ENCODE results near the gene ARHGDIG.
A peak's percentile ranks its signal among the peaks of the same experiment; 100 is the strongest.
"Not testable (repeated sequence)": the region's sequence is repeated elsewhere in the genome, so short reads cannot be mapped to it uniquely, and the experiment has no call there.

The ARHGDIG gene

DNA sequence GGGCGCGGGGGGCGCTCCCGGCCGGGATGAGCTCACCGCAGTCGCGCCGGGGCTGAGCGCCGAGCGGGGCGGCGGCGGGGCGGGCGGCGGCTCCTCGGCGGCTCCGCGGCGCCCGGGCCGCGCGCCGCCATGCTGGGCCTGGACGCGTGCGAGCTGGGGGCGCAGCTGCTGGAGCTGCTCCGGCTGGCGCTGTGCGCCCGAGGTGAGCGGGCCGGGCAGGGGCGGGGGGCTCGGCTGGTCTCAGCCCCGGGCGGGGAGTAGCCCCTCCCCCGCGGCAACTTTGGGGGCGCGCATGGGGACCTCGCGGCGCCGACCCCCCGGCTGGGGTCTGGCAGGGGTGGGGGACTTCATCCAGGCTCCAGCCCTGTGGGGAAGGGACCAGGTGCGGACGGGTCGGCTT lies at the start of gene ARHGDIG:
Gene ARHGDIG (plus strand): TSS at position 40 of the 400 bp plus-strand sequence. CDS start 90 bp downstream, at position 130.
- no peak for DNase-seq (ENCODE audit: low read depth)

DNA sequence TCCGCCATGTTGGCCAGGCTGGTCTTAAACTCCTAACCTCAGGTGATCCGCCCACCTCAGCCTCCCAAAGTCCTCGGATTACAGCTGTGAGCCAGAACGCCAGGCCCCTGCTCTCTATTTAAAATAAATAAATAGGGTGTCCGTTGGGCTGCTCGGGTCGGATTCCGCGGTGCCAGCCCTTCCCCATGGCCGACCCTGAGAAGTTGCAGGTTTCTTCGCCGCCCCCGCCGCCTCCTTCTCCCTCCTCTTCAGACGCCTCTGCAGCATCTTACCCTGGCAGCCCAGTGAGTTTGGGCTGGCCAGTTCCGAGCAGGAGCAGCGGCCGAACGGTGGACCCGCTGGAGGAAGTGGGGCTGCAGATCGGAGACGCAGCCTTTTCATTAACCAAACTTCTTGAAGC lies 49.4 kb upstream of the ARHGDIG start:
- DNase-seq (ENCODE audit: low read depth), result no peak

DNA sequence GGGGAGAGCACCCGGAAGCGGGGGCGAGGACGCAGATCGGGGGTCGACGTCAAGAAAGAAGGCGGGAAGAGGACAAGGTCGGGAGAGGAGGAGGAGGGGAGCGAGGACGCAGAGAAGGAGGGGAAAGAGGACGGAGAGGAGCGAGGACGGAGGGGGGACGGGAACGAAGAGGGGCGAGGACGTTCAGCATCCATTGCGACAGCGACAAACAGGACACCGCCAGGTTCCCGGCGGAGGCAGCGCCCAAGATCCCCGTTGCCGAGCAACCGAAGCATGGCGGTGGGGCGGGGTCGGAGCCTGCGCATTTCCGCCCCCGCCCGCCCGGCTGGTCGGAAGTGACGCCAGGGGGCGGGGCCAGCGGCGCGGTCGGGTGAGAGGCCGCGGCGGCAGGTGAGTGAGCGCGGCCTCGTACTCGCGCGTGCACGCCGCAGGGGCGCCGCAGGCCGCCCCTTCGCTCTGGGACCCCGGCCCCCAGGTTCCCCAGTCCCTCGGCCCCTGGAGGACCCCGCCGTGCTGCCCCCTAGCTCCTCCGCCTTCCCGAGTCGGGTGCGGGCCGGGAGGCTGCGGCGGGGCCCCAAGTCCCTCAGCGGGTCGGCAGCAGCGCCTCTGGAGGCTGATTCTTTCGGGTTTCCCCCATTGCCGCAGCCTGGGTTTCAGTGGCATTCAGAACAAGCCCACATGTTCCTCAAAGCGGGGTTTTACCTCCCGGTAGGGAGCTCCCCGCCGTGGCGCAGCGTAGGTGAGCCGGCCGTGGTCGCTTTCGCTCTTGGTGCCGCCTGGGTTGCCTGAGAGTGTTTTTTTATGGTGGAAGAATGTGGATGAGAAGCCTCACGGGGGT lies 45.7 kb upstream of the ARHGDIG start, which contains the start of gene FAM234A:
Gene FAM234A (plus strand): TSS at position 354 of the 838 bp plus-strand sequence. CDS start 19,593 bp downstream, outside the sequence.
- DNase-seq (ENCODE audit: low read depth), result peak; percentile 80

- DNase-seq (ENCODE audit: low read depth), result no peak
Measured at GRCh38 chr16:239948-240277, 40.5 kb upstream of the ARHGDIG start.

- DNase-seq (ENCODE audit: low read depth), result no peak
Measured at GRCh38 chr16:240559-240958, 39.8 kb upstream of the ARHGDIG start.

- DNase-seq (ENCODE audit: low read depth), result no peak
Measured at GRCh38 chr16:242281-242680, 38.1 kb upstream of the ARHGDIG start.

DNA sequence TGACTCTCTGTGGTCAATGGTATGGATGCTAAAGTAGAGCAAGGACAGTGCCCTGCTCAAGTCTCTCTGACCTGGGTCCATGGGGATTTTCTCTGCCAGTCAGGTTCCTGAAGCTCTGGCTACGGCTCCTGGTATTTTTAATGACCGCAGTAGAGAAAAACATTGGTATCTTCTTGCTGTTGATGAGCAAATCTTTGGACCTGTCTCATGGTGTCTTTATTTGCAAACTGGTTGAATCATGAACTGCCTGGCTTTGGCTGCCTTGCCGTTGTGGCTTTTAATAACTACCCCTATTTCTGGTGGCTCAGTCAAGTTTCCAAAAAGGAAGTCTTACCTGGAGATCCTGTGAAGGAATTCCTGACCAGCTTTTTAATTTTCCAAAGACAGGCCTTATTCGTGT lies 37.0 kb upstream of the ARHGDIG start:
- no peak for DNase-seq (ENCODE audit: low read depth)

- DNase-seq (ENCODE audit: low read depth), result no peak
Measured at GRCh38 chr16:245105-245504, 35.3 kb upstream of the ARHGDIG start.

GRCh38 chr16:247027-247426 lies 33.4 kb upstream of the ARHGDIG start:
- no peak for DNase-seq (ENCODE audit: low read depth)

DNA sequence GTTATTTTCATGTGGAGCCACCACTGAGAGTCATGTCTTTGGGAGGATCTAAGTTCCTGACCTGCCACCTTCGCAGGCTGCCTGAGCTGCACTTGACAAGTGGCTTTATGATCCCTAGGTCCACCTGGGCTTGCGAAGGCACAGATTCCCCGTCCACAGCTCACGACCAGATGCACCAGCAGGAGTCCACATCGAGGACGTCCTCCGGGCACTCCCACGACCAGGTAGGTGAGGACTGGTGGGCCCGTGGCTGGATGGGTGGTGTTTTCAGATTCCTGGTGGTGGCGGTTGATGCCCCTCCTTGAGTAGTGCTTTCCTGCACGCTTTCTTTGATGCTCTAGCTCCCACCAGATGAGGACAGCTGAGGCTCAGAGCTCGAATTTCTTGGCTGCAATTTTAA lies 31.0 kb upstream of the ARHGDIG start:
- no peak for DNase-seq (ENCODE audit: low read depth)

- no peak for DNase-seq (ENCODE audit: low read depth)
Measured at GRCh38 chr16:252366-253337, 27.7 kb upstream of the ARHGDIG start.

GRCh38 chr16:253833-254232 lies 26.6 kb upstream of the ARHGDIG start:
- DNase-seq (ENCODE audit: low read depth), result no peak

- no peak for DNase-seq (ENCODE audit: low read depth)
Measured at GRCh38 chr16:254461-254860, 25.9 kb upstream of the ARHGDIG start.

DNA sequence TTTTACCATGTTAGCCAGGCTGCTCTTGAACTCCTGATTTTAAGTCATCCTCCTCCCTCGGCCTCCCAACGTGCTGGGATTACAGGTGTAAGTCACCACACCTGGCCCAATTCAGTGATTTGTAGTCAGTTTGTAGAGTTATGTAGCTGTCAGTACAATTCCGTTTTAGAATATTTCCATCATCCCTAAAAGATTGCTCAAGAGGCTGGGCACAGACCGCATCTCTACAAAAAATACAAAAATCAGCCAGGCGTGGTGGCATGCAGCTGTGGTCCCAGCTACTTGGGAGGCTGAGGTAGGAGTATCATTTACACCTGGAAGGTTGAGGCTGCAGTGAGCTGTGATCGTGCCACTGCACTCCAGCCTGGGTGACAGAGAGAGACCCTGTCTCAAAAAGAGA lies 25.2 kb upstream of the ARHGDIG start:
- DNase-seq (ENCODE audit: low read depth), result no peak

DNA sequence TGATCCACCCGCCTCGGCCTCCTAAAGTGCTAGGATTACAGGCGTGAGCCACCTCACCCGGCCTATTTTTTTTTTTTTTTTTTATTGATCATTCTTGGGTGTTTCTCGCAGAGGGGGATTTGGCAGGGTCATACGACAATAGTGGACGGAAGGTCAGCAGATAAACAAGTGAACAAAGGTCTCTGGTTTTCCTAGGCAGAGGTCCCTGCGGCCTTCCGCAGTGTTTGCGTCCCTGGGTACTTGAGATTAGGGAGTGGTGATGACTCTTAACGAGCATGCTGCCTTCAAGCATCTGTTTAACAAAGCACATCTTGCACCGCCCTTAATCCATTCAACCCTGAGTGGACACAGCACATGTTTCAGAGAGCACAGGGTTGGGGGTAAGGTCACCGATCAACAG lies 22.3 kb upstream of the ARHGDIG start:
- not testable (repeated sequence) for DNase-seq (ENCODE audit: low read depth)

GRCh38 chr16:259226-259625 lies 21.2 kb upstream of the ARHGDIG start:
- no peak for DNase-seq (ENCODE audit: low read depth)

- no peak for DNase-seq (ENCODE audit: low read depth)
Measured at GRCh38 chr16:259814-260253, 20.6 kb upstream of the ARHGDIG start.

GRCh38 chr16:260326-260725 lies 20.1 kb upstream of the ARHGDIG start:
- DNase-seq (ENCODE audit: low read depth), result no peak

DNA sequence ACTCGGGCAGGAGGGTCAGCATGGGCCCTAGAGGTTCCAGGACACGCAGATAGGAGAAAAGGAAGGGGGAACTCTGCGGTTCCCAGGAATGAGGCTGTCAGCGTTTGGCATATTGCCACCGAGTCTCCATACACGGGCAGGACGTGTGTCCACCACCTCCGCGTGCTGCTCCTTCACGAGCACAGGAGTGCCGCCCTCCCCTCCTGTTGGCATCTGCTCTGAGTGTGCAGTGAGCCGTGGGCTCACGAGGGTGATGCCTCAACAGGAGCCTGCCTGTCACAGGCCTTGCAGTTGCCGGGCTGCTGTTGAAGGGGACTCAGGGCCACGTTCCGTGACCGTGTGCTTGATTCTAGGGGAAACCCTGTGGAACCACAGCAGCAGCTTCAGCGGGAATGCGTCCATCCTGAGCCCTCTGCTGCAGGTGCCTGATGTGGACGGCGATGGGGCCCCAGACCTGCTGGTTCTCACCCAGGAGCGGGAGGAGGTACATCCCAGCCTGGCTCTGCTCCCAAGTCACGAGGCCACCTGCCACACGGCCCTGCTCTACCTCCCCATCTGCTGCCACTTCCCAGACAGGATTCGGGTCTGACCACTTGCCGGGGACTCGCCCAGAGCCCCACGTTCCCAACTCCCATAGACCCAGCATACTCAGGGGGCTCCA lies 19.2 kb upstream of the ARHGDIG start:
- no peak for DNase-seq (ENCODE audit: low read depth)

GRCh38 chr16:262121-262745 lies 18.2 kb upstream of the ARHGDIG start:
- no peak for DNase-seq (ENCODE audit: low read depth)

GRCh38 chr16:263182-263774 lies 17.1 kb upstream of the ARHGDIG start:
- DNase-seq (ENCODE audit: low read depth), result no peak

Data from amniotic epithelial cell (primary cell).